Adrenal gland (tissue), 12 donors: ENCODE data around the gene USP3. TPM values are rescaled to one million over a fixed set of nuclear protein-coding genes. Genes with fewer than 3 reads are reported as not detected.

Experiments
- DNase-seq, 7 donors: peaks; one replicate each; pipeline ENCODE4 v3.0.0-alpha.2; 2019 to 2020
- H3K27ac ChIP-seq, 5 donors: fragments of 200-600 bp; sonication (generic) in 4 of 5; 1 replicate in 3 of 5; 2 replicates in 2 of 5; pipeline versions ENCODE4 v1.5.1 to v1.8.0; 2016 to 2020; ENCODE audit warnings: mild to moderate bottlenecking in 1 of 5
- H3K27me3 ChIP-seq: fragments of 200-600 bp; 2 replicates; pipeline ENCODE4 v1.8.0; 2021
- H3K36me3 ChIP-seq, 2 donors: fragments of 200-600 bp; replicated peaks in 1 of 2; 1 replicate in 1 of 2; 2 replicates in 1 of 2; pipeline versions ENCODE4 v1.5.1 to v1.8.0; 2018 to 2022
- H3K4me1 ChIP-seq, 2 donors: fragments of 200-600 bp; replicated peaks in 1 of 2; 1 replicate in 1 of 2; 2 replicates in 1 of 2; pipeline versions ENCODE4 v1.5.1 to v1.8.0; 2018 to 2021
- H3K4me3 ChIP-seq, 4 donors: fragments of 200-600 bp; sonication (generic) in 3 of 4; one replicate each; pipeline ENCODE4 v1.5.1; 2016 to 2018
- H3K9me3 ChIP-seq, 3 donors: fragments of 200-600 bp; sonication (generic) in 1 of 3; replicated peaks in 1 of 3; 1 replicate in 2 of 3; 2 replicates in 1 of 3; pipeline versions ENCODE4 v1.5.1 to v1.8.0; 2016 to 2021
- CTCF ChIP-seq, 6 experiments: fragments of 450-650 bp in 4 of 6; fragments of 200-600 bp in 2 of 6; sonication (generic) in 1 of 6; IDR thresholded peaks; 1 replicate in 5 of 6; 2 replicates in 1 of 6; pipeline versions ENCODE4 v1.5.1 to v1.8.0; 2016 to 2021; ENCODE audit warnings: antibody characterized with exemption in 6 of 6, mild to moderate bottlenecking in 2 of 6, moderate library complexity in 1 of 6
- POLR2A ChIP-seq, 2 donors: fragments of 450-650 bp; IDR thresholded peaks; one replicate each; pipeline ENCODE4 v1.6.1; 2017; ENCODE audit warnings: antibody characterized with exemption in 2 of 2, mild to moderate bottlenecking in 2 of 2, moderate library complexity in 1 of 2
- WGBS, 4 donors: extraction: QIAGEN DNeasy Blood & Tissue Kit in 2 of 4; methylation state at CpG; one replicate each; pipeline versions ENCODE4 v1.1.5 to v1.1.7; 2013 to 2017; 5-methylcytosine and 5-hydroxymethylcytosine counted together
- intact Hi-C, 2 donors: fragments of 100-400 bp; cut with DNase I; formaldehyde crosslinking; loops; one replicate each; pipeline versions ENCODE4 v1.14.1 to v1.15.0; 2022 to 2023
- polyA plus RNA-seq, 3 donors: library from polyadenylated mRNA; stranded (reverse); fragments of 200-250 nt in 2 of 3; fragments of 350-450 nt in 1 of 3; fragmentation: Illumina TruSeq in 1 of 3; extraction: RNeasy Lipid Tissue Mini Kit (QIAGEN cat#74804) in 1 of 3; gene quantifications; one replicate each; pipeline ENCODE4 v1.2.3, GENCODE V29; 2013 to 2014
- total RNA-seq, 9 donors: library from RNA; depleted of rRNA in 4 of 9; stranded (reverse); fragments of >200 nt in 4 of 9; fragments of 120-200 nt in 1 of 9; fragmentation: NEBNext Ultra II Directional in 1 of 9; extraction: Animal tissue kit (Norgen Biotek cat#: 25700) in 1 of 9; gene quantifications; one replicate each; pipeline versions ENCODE4 v1.1.0 to v1.2.4, GENCODE V29; 2013 to 2023
- donor health status: healthy with polysubstance abuse.
- donor health status: Bipolar disorder and iron deficiency.
- donor health status: DM: yes; HTN: yes; CAD: no.
- donor health status: DM: no; HTN: no; CAD: no.
- donor health status: DM: no; HTN: no; CAD: no.
- donor health status: DM: yes; HTN: yes; CAD: no.

Gene USP3
- total and polyA plus RNA-seq, 12 donors: 23.0 to 55.0 (median 35.5) TPM

DNA sequence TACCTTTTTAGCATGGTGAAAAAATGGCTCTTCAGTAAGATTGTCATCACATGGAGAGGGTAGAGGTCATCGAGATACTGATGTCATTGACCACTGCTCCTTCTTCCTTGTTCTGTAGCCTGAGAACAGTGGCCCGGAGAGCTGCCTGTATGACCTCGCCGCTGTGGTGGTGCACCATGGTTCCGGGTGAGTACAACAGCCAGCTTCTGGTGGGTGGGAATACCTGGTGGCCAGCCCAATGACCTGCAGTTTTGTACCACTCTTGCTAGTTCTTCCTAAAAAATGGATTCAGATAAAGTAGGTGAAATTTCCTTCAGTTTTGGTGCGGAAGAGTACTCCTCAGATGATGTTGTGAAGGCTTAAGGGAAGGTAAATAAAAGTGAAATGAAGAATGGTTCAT, 84.4 kb downstream of the USP3 start:
- Histone ChIP-seq H3K27ac (no peak overlapping the region), H3K4me1 (no peaks in the 10 kb centered on the region), H3K27me3 (no peaks in the 10 kb centered on the region), H3K36me3 (peaks cover 0 to 43% of the 10 kb centered on the region in 2 donors), H3K9me3 (no peaks in the 10 kb centered on the region), H3K4me3 (no peak overlapping the region)
- DNase-seq: no peak
- WGBS, 4 donors: 96 to 98% (median 97%) methylated on average over 6 of the region's 6 CpGs
- intact Hi-C loops: no loop called here
- TF ChIP-seq POLR2A (IDR thresholded peaks at IDR 0.05) (no peak), CTCF (IDR thresholded peaks at IDR 0.05) (no peak)

- Histone ChIP-seq H3K4me1 (peaks cover 0 to 1% of the 10 kb centered on the region in 2 donors), H3K36me3 (peaks cover 0 to 36% of the 10 kb centered on the region in 2 donors), H3K27ac (no peak overlapping the region), H3K9me3 (no peaks in the 10 kb centered on the region), H3K27me3 (no peaks in the 10 kb centered on the region), H3K4me3 (no peak overlapping the region)
- WGBS, 4 donors: 81 to 92% (median 84%) methylated on average over 9 of the region's 9 CpGs
- no peak for DNase-seq
- TF ChIP-seq POLR2A (IDR thresholded peaks at IDR 0.05) (no peak), CTCF (IDR thresholded peaks at IDR 0.05) (no peak)
- intact Hi-C loops: no loop called here
Observed at GRCh38 chr15:63593705-63594671, 89.6 kb downstream of the USP3 start.

DNA sequence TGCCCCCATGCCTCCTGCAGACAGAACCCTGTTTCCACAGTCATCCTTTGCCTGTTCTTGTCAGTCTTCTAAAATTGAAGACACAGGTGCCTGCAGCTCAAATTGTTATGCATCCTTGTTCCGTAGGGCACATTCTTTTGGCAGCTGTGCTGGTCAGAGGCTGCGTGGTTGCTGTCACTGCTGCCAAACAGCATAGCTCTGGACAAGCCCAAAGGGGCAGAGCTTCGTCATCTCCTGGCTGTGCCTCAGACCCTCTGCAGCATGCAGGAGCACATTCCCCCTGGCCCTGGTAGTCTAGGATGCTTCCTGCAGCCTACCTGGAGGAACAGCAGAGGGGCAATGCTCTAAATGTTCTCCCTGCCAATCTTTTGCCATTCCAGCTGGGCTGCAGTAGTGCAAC, 90.7 kb downstream of the USP3 start:
- intact Hi-C loops: loop anchor here (5.0 kb wide), 2 partner anchors 103 to 123 kb away; no protein-coding TSS in a partner anchor
- Histone ChIP-seq H3K9me3 (no peaks in the 10 kb centered on the region), H3K4me1 (peaks cover 3 to 12% of the 10 kb centered on the region in 2 donors), H3K27ac (no peak overlapping the region), H3K36me3 (peaks cover 0 to 26% of the 10 kb centered on the region in 2 donors), H3K27me3 (no peaks in the 10 kb centered on the region), H3K4me3 (no peak overlapping the region)
- no peak for DNase-seq
- 68 to 93% (median 78%) methylated on average over 2 to 3 of the region's 3 CpGs for WGBS, 4 donors
- no peak for TF ChIP-seq CTCF (IDR thresholded peaks at IDR 0.05)
- no peak for TF ChIP-seq POLR2A (IDR thresholded peaks at IDR 0.05)

DNA sequence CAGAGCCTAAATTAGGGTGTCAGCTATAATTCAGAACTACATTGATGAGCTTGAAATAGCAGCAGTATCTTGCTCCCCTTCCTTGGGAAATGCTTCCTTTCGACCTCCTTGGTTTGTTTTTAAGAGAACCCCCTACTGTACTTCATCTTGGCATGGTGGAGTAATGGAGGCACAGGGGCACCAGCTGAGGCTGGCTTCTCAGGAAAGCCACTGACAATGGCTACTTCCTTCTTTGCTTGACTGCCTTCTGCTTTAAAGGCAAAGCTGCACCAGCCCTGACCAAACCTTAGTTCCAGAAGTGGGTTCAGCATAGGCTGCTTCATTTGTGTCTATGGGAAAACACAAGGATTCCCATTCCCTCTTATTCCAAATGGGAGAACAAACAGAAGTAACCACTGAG, 91.3 kb downstream of the USP3 start:
- DNase-seq: no peak
- 71 to 91% (median 87%) methylated on average over 1 of the region's 1 CpG for WGBS, 4 donors
- H3K27ac ChIP-seq: no peak overlapping the region

More for the DNA sequence above, 91.3 kb downstream of the USP3 start:
- H3K27me3 ChIP-seq: no peaks in the 10 kb centered on the region
- intact Hi-C loops: loop anchor here (5.0 kb wide), 2 partner anchors 103 to 123 kb away; no protein-coding TSS in a partner anchor
- TF ChIP-seq POLR2A (IDR thresholded peaks at IDR 0.05) (no peak), CTCF (IDR thresholded peaks at IDR 0.05) (no peak)
- H3K4me1 ChIP-seq: peaks cover 3 to 14% of the 10 kb centered on the region in 2 donors
- H3K36me3 ChIP-seq: peaks cover 0 to 21% of the 10 kb centered on the region in 2 donors
- H3K4me3 ChIP-seq: no peak overlapping the region
- no peaks in the 10 kb centered on the region for H3K9me3 ChIP-seq
